SJSA1 (cell line): ENCODE measurements around the gene SF3B3. TPM values are rescaled to one million over a fixed set of nuclear protein-coding genes. Genes with fewer than 3 reads are reported as not detected.

Source experiments
- DNase-seq, 2 experiments: peaks; one replicate each; pipeline ENCODE4 v3.0.0-alpha.2; 2015 to 2020; ENCODE audit warnings: low spot score in 2 of 2, low read depth in 1 of 2
- H3K27ac ChIP-seq: fragments of 250-450 bp; sonication (Bioruptor Pico); 2 replicates; pipeline ENCODE4 v1.5.1; 2020; ENCODE audit warnings: mild to moderate bottlenecking, moderate library complexity
- H3K27me3 ChIP-seq: fragments of 250-450 bp; sonication (Bioruptor Pico); replicated peaks from 2 replicates; pipeline ENCODE4 v1.5.1; 2020; ENCODE audit warnings: mild to moderate bottlenecking, moderate library complexity
- H3K36me3 ChIP-seq: fragments of 250-450 bp; sonication (Bioruptor Pico); 2 replicates; pipeline ENCODE4 v1.5.1; 2020; ENCODE audit warnings: mild to moderate bottlenecking
- H3K4me1 ChIP-seq: fragments of 250-450 bp; sonication (Bioruptor Pico); replicated peaks from 2 replicates; pipeline ENCODE4 v1.6.1; 2021; ENCODE audit warnings: mild to moderate bottlenecking
- H3K4me3 ChIP-seq: fragments of 250-450 bp; sonication (Bioruptor Pico); 2 replicates; pipeline ENCODE4 v1.5.1; 2020; ENCODE audit warnings: mild to moderate bottlenecking
- H3K9me3 ChIP-seq: fragments of 250-450 bp; sonication (Bioruptor Pico); replicated peaks from 2 replicates; pipeline ENCODE4 v1.5.1; 2020; ENCODE audit warnings: mild to moderate bottlenecking
- total RNA-seq: library from RNA; depleted of rRNA; stranded (reverse); fragments of >200 nt; shearing (Covaris generic); gene quantifications from 2 replicates; pipeline ENCODE4 v1.2.3, GENCODE V29; 2014

Gene SF3B3
- total RNA-seq, 1 experiment from 2014 or later = 170 TPM

DNA sequence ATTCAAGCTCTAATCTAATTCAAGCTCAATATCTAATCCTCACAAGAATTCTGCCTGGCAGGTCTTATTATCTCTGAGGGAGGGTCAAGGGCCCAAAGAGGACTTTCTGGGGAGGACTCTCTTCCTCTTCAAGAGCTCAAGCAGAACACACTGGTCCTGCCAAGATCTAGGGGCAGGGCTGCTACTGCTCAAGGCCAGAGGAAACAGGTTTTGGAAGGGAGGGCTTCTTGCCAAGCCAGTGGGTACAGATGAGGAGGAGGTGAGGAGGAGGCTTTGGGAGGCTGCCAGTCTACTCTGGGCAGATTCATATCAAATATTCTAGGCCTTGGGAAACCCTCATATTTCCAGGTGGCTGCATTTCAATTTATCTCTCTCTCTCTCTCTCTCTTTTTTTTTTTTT is 71.0 kb downstream of the SF3B3 start:
- DNase-seq = no peak
- Histone ChIP-seq H3K4me1 (peaks cover 9% of the 10 kb centered on the region), H3K27ac (no peak overlapping the region), H3K27me3 (no peaks in the 10 kb centered on the region), H3K4me3 (no peak overlapping the region), H3K9me3 (no peaks in the 10 kb centered on the region), H3K36me3 (no peaks in the 10 kb centered on the region)

- no peak overlapping the region for H3K4me3 ChIP-seq
- DNase-seq = no peak
- H3K4me1 ChIP-seq = no peaks in the 10 kb centered on the region
- no peak overlapping the region for H3K27ac ChIP-seq
- no peaks in the 10 kb centered on the region for H3K27me3 ChIP-seq
- no peaks in the 10 kb centered on the region for H3K9me3 ChIP-seq
- H3K36me3 ChIP-seq = no peaks in the 10 kb centered on the region
Observed at GRCh38 chr16:70597135-70597835, 73.7 kb downstream of the SF3B3 start.

DNA sequence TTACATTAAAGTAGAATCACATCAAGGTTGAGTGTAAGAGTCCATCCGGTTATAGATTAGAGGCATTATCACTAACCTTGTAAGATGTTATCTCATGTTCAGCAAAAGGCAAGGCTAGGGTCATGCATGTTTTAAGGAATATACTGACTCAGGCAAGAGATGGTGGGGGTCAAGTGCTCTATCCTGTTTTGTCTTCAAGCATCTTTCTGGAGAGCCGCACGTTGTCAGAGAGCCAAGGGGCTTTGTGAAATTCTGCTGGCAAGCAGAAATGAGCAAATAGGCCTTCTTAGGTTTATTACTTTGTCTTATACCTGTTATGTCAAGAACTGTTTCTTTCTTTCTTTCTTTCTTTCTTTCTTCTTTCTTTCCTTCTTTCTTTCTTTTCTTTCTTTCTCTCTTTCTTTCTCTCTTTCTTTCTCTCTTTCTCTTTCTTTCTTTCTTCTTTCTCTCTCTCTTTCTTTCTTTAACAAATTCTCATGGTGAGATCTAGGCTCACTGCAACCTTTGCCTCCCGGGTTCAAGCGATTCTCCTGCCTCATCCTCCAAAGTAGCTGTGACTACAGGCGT is 75.4 kb downstream of the SF3B3 start:
- H3K4me1 ChIP-seq = no peaks in the 10 kb centered on the region
- H3K9me3 ChIP-seq = no peaks in the 10 kb centered on the region
- no peak overlapping the region for H3K4me3 ChIP-seq

GRCh38 chr16:70600730-70601129 is 77.1 kb downstream of the SF3B3 start:
- Histone ChIP-seq H3K27ac (no peak overlapping the region), H3K36me3 (no peaks in the 10 kb centered on the region), H3K4me3 (no peak overlapping the region), H3K4me1 (no peaks in the 10 kb centered on the region), H3K9me3 (no peaks in the 10 kb centered on the region), H3K27me3 (no peaks in the 10 kb centered on the region)
- DNase-seq = no peak

More for the DNA sequence above, 75.4 kb downstream of the SF3B3 start:
- H3K27me3 ChIP-seq = no peaks in the 10 kb centered on the region
- no peak overlapping the region for H3K27ac ChIP-seq
- DNase-seq = no peak
- H3K36me3 ChIP-seq = no peaks in the 10 kb centered on the region

- Histone ChIP-seq H3K9me3 (no peaks in the 10 kb centered on the region), H3K27ac (no peak overlapping the region), H3K4me3 (no peak overlapping the region), H3K27me3 (no peaks in the 10 kb centered on the region), H3K4me1 (no peaks in the 10 kb centered on the region), H3K36me3 (no peaks in the 10 kb centered on the region)
- DNase-seq = no peak
Observed at GRCh38 chr16:70601576-70602575, 78.3 kb downstream of the SF3B3 start.

DNA sequence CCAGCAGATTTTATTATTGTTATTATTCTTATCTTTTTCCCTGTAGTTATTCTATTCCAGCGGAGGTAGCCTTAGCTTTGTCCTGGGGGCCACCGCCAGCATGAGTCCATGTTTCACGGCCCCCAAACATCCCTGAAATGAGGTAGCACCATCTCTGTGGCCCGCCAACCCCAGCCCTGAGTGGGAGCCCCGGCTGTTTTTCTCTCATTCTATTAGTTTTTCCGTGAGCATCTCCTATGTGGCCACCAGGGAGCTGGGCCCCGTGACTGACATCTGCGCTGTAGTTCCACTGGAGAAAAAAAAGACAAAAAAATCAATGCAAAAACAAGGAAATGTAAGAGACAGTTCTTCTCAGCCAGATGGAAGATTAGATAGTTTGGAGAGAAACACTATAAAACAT is 79.2 kb downstream of the SF3B3 start:
- Histone ChIP-seq H3K27ac (no peak overlapping the region), H3K27me3 (no peaks in the 10 kb centered on the region), H3K9me3 (no peaks in the 10 kb centered on the region), H3K4me1 (no peaks in the 10 kb centered on the region), H3K36me3 (no peaks in the 10 kb centered on the region), H3K4me3 (no peak overlapping the region)
- no peak for DNase-seq

- no peaks in the 10 kb centered on the region for H3K4me1 ChIP-seq
Observed at GRCh38 chr16:70604407-70605282, 81.0 kb downstream of the SF3B3 start.

GRCh38 chr16:70605283-70605657 is 81.7 kb downstream of the SF3B3 start:
- Histone ChIP-seq H3K36me3 (no peaks in the 10 kb centered on the region), H3K4me3 (no peak overlapping the region), H3K27me3 (no peaks in the 10 kb centered on the region), H3K27ac (no peak overlapping the region), H3K4me1 (no peaks in the 10 kb centered on the region), H3K9me3 (no peaks in the 10 kb centered on the region)
- no peak for DNase-seq

More at GRCh38 chr16:70604407-70605282, 81.0 kb downstream of the SF3B3 start:
- DNase-seq = no peak
- no peak overlapping the region for H3K27ac ChIP-seq
- no peak overlapping the region for H3K4me3 ChIP-seq
- H3K9me3 ChIP-seq = no peaks in the 10 kb centered on the region
- H3K27me3 ChIP-seq = no peaks in the 10 kb centered on the region
- H3K36me3 ChIP-seq = no peaks in the 10 kb centered on the region

- no peak for DNase-seq
- H3K36me3 ChIP-seq = no peaks in the 10 kb centered on the region
- no peak overlapping the region for H3K27ac ChIP-seq
- no peaks in the 10 kb centered on the region for H3K9me3 ChIP-seq
- no peaks in the 10 kb centered on the region for H3K4me1 ChIP-seq
- no peaks in the 10 kb centered on the region for H3K27me3 ChIP-seq
- no peak overlapping the region for H3K4me3 ChIP-seq
Observed at GRCh38 chr16:70608521-70608920, 84.9 kb downstream of the SF3B3 start.

DNA sequence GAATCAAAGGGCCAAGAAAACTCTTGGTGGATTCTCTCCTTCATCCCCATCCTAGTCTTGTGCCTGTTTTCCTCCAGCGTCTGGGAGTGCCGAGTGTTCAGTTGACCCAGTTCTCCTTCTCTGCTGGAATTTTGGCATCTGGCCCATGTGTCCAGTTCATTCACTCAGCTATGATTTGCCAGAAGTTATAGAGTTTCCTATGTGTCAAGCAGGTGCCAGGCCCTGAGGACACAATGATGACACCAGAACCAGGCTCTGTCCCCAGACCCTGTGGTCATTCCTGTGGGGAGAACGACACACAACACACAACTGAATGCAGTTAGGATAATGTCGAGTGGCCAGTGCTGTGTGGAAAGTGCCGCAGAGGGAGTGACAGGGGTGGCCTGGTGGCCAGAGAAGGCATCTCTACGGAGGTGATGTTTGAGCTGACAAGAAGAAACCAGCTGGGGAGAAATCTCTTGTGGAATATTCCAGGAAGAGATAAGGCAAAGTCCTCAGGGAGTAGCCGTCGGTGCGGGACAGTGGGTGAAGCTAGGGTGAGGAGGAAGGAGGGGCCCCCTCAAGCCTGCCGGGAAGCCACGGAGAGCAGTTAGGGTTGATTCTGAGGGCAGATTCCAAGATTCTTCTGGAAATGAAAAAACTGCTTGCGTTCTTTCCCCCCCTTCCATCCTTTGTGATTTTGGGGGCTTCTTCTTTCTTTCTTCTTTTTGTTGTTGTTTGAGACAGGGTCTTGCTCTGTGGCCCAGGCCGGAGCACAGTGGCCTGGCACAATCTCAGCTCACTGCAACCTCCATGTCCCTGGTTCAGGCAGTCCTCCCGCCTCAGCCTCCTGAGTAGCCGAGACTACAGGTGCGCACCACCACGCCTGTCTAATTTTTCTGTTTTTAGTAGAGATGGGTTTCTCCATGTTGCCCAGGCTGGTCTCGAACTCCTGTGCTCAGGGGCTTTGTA is 86.9 kb downstream of the SF3B3 start:
- no peaks in the 10 kb centered on the region for H3K9me3 ChIP-seq
- no peaks in the 10 kb centered on the region for H3K36me3 ChIP-seq
- no peak for DNase-seq
- no peaks in the 10 kb centered on the region for H3K4me1 ChIP-seq
- H3K4me3 ChIP-seq = no peak overlapping the region
- H3K27me3 ChIP-seq = no peaks in the 10 kb centered on the region
- no peak overlapping the region for H3K27ac ChIP-seq

- H3K27me3 ChIP-seq = no peaks in the 10 kb centered on the region
- H3K4me1 ChIP-seq = no peaks in the 10 kb centered on the region
- H3K27ac ChIP-seq = no peak overlapping the region
- H3K36me3 ChIP-seq = no peaks in the 10 kb centered on the region
- H3K4me3 ChIP-seq = no peak overlapping the region
- no peaks in the 10 kb centered on the region for H3K9me3 ChIP-seq
- DNase-seq = no peak
Observed at GRCh38 chr16:70611224-70611598, 87.6 kb downstream of the SF3B3 start.

GRCh38 chr16:70611785-70612303 is 88.2 kb downstream of the SF3B3 start:
- Histone ChIP-seq H3K27me3 (no peaks in the 10 kb centered on the region), H3K4me1 (no peaks in the 10 kb centered on the region), H3K27ac (no peak overlapping the region), H3K9me3 (no peaks in the 10 kb centered on the region), H3K36me3 (no peaks in the 10 kb centered on the region), H3K4me3 (no peak overlapping the region)
- no peak for DNase-seq
